ENCODE measurements around the gene CD2BP2.
"Not testable (repeated sequence)": the region's sequence is repeated elsewhere in the genome, so short reads cannot be mapped to it uniquely, and the experiment has no call there.

The CD2BP2 gene

GRCh38 chr16:30397776-30398660 lies 42.9 kb upstream of the CD2BP2 start:
- H2BK5ac ChIP-seq (ENCODE audit: low read length), result no peak overlapping the region
- no peak overlapping the region for H2BK15ac ChIP-seq (replicated peaks; ENCODE audit: low read depth)
- no CpG with 5 or more reads among the region's 42 CpGs for WGBS (ENCODE audit: extremely low coverage, insufficient coverage, low lambda C conversion rate)
- no peak overlapping the region for H3K4ac ChIP-seq (ENCODE audit: low read depth, low read length)
- no peak overlapping the region for H3K4me3 ChIP-seq (ENCODE audit: low read length)
- no peak overlapping the region for H3K23ac ChIP-seq (ENCODE audit: low read length)
- no peaks in the 10 kb centered on the region for H3K27me3 ChIP-seq (ENCODE audit: insufficient read depth, low read length, poor library complexity)
- H3K56ac ChIP-seq (ENCODE audit: low read length), result no peak overlapping the region
- no peaks in the 10 kb centered on the region for H3K36me3 ChIP-seq (ENCODE audit: control insufficient read depth, insufficient read depth, low read length)
- H3K79me2 ChIP-seq (ENCODE audit: control insufficient read depth, insufficient read depth, low read length), result peaks cover 20% of the 10 kb centered on the region
- no peak for DNase-seq
- no peak overlapping the region for H3K4me2 ChIP-seq (ENCODE audit: low read length)
- H3K27ac ChIP-seq (ENCODE audit: low read depth, low read length), result no peak overlapping the region
- H3K4me1 ChIP-seq (ENCODE audit: control insufficient read depth, low read depth, low read length), result no peaks in the 10 kb centered on the region
- no peak overlapping the region for H4K5ac ChIP-seq (ENCODE audit: low read length)
- H2AK5ac ChIP-seq (ENCODE audit: low read length), result no peak overlapping the region
- H3K9ac ChIP-seq (ENCODE audit: low read length), result no peak overlapping the region
- H3K79me1 ChIP-seq (ENCODE audit: low read length), result peaks cover 7% of the 10 kb centered on the region
- H2BK120ac ChIP-seq (ENCODE audit: low read depth, low read length), result no peak overlapping the region
- no peak overlapping the region for H4K8ac ChIP-seq (ENCODE audit: low read depth, low read length)
- H3K18ac ChIP-seq (ENCODE audit: low read length), result no peak overlapping the region

- Histone ChIP-seq H2BK5ac (ENCODE audit: low read length) (no peak overlapping the region), H4K8ac (ENCODE audit: low read depth, low read length) (no peak overlapping the region), H3K18ac (ENCODE audit: low read length) (no peak overlapping the region), H3K23ac (ENCODE audit: low read length) (no peak overlapping the region), H3K9ac (ENCODE audit: low read length) (no peak overlapping the region), H3K56ac (ENCODE audit: low read length) (no peak overlapping the region), H4K5ac (ENCODE audit: low read length) (no peak overlapping the region), H3K27me3 (ENCODE audit: insufficient read depth, low read length, poor library complexity) (no peaks in the 10 kb centered on the region), H3K79me2 (ENCODE audit: control insufficient read depth, insufficient read depth, low read length) (peaks cover 20% of the 10 kb centered on the region), H3K4ac (ENCODE audit: low read depth, low read length) (no peak overlapping the region), H2BK15ac (replicated peaks; ENCODE audit: low read depth) (no peak overlapping the region), H3K27ac (ENCODE audit: low read depth, low read length) (no peak overlapping the region), H3K4me1 (ENCODE audit: control insufficient read depth, low read depth, low read length) (no peaks in the 10 kb centered on the region), H3K4me2 (ENCODE audit: low read length) (no peak overlapping the region), H3K4me3 (ENCODE audit: low read length) (no peak overlapping the region), H3K36me3 (ENCODE audit: control insufficient read depth, insufficient read depth, low read length) (no peaks in the 10 kb centered on the region), H3K79me1 (ENCODE audit: low read length) (peaks cover 7% of the 10 kb centered on the region), H2BK120ac (ENCODE audit: low read depth, low read length) (no peak overlapping the region), H2AK5ac (ENCODE audit: low read length) (no peak overlapping the region)
- DNase-seq, result no peak
- WGBS (ENCODE audit: extremely low coverage, insufficient coverage, low lambda C conversion rate), result no CpG with 5 or more reads among the region's 4 CpGs
Observed at GRCh38 chr16:30397056-30397455, 41.9 kb upstream of the CD2BP2 start.

- H2BK15ac ChIP-seq (replicated peaks; ENCODE audit: low read depth); H3K27me3 ChIP-seq (ENCODE audit: insufficient read depth, low read length, poor library complexity); H3K27ac ChIP-seq (ENCODE audit: low read depth, low read length); H3K4ac ChIP-seq (ENCODE audit: low read depth, low read length); H2AK5ac ChIP-seq (ENCODE audit: low read length); H3K56ac ChIP-seq (ENCODE audit: low read length); H3K79me1 ChIP-seq (ENCODE audit: low read length); DNase-seq; H2BK120ac ChIP-seq (ENCODE audit: low read depth, low read length); H2BK5ac ChIP-seq (ENCODE audit: low read length); H3K23ac ChIP-seq (ENCODE audit: low read length); H3K4me2 ChIP-seq (ENCODE audit: low read length); H4K5ac ChIP-seq (ENCODE audit: low read length); H3K36me3 ChIP-seq (ENCODE audit: control insufficient read depth, insufficient read depth, low read length); H4K8ac ChIP-seq (ENCODE audit: low read depth, low read length); H3K4me3 ChIP-seq (ENCODE audit: low read length); H3K4me1 ChIP-seq (ENCODE audit: control insufficient read depth, low read depth, low read length); H3K18ac ChIP-seq (ENCODE audit: low read length); H3K9ac ChIP-seq (ENCODE audit: low read length): not testable (repeated sequence)
- WGBS (ENCODE audit: extremely low coverage, insufficient coverage, low lambda C conversion rate), result no CpG with 5 or more reads among the region's 4 CpGs
- H3K79me2 ChIP-seq (ENCODE audit: control insufficient read depth, insufficient read depth, low read length), result peaks cover 20% of the 10 kb centered on the region
Observed at GRCh38 chr16:30396627-30397026, 41.5 kb upstream of the CD2BP2 start.

GRCh38 chr16:30395992-30396585 lies 41.0 kb upstream of the CD2BP2 start:
- DNase-seq, result no peak
- Histone ChIP-seq H3K4me1 (ENCODE audit: control insufficient read depth, low read depth, low read length) (no peaks in the 10 kb centered on the region), H3K79me1 (ENCODE audit: low read length) (peaks cover 7% of the 10 kb centered on the region), H3K27me3 (ENCODE audit: insufficient read depth, low read length, poor library complexity) (no peaks in the 10 kb centered on the region), H3K4me3 (ENCODE audit: low read length) (peak overlapping the region; percentile 81), H2BK15ac (replicated peaks; ENCODE audit: low read depth) (no peak overlapping the region), H3K23ac (ENCODE audit: low read length) (no peak overlapping the region), H3K18ac (ENCODE audit: low read length) (peak overlapping the region; percentile 85), H3K4ac (ENCODE audit: low read depth, low read length) (peak overlapping the region; percentile 84), H3K9ac (ENCODE audit: low read length) (peak overlapping the region; percentile 96), H3K4me2 (ENCODE audit: low read length) (peak overlapping the region; percentile 60), H3K27ac (ENCODE audit: low read depth, low read length) (peak overlapping the region; percentile 98), H3K36me3 (ENCODE audit: control insufficient read depth, insufficient read depth, low read length) (no peaks in the 10 kb centered on the region), H2AK5ac (ENCODE audit: low read length) (no peak overlapping the region), H4K8ac (ENCODE audit: low read depth, low read length) (no peak overlapping the region), H4K5ac (ENCODE audit: low read length) (no peak overlapping the region), H2BK120ac (ENCODE audit: low read depth, low read length) (no peak overlapping the region), H2BK5ac (ENCODE audit: low read length) (no peak overlapping the region), H3K56ac (ENCODE audit: low read length) (peak overlapping the region; percentile 96), H3K79me2 (ENCODE audit: control insufficient read depth, insufficient read depth, low read length) (peaks cover 20% of the 10 kb centered on the region)
- no CpG with 5 or more reads among the region's 13 CpGs for WGBS (ENCODE audit: extremely low coverage, insufficient coverage, low lambda C conversion rate)

- Histone ChIP-seq H3K79me2 (ENCODE audit: control insufficient read depth, insufficient read depth, low read length) (peaks cover 20% of the 10 kb centered on the region), H3K27ac (ENCODE audit: low read depth, low read length) (peak within 1 kb of the TSS; percentile 98), H2BK5ac (ENCODE audit: low read length) (peak within 1 kb of the TSS; percentile 87), H3K27me3 (ENCODE audit: insufficient read depth, low read length, poor library complexity) (no peaks in the 10 kb centered on the region), H3K4ac (ENCODE audit: low read depth, low read length) (peak within 1 kb of the TSS; percentile 84), H3K4me1 (ENCODE audit: control insufficient read depth, low read depth, low read length) (no peaks in the 10 kb centered on the region), H3K9ac (ENCODE audit: low read length) (peak within 1 kb of the TSS; percentile 96), H3K79me1 (ENCODE audit: low read length) (peaks cover 7% of the 10 kb centered on the region), H3K36me3 (ENCODE audit: control insufficient read depth, insufficient read depth, low read length) (no peaks in the 10 kb centered on the region), H3K4me3 (ENCODE audit: low read length) (peak within 1 kb of the TSS; percentile 81), H4K5ac (ENCODE audit: low read length) (peak within 1 kb of the TSS; percentile 17), H3K56ac (ENCODE audit: low read length) (peak within 1 kb of the TSS; percentile 96), H3K18ac (ENCODE audit: low read length) (peak within 1 kb of the TSS; percentile 85), H3K23ac (ENCODE audit: low read length) (peak within 1 kb of the TSS; percentile 32), H3K4me2 (ENCODE audit: low read length) (peak within 1 kb of the TSS; percentile 87), H4K8ac (ENCODE audit: low read depth, low read length) (peak within 1 kb of the TSS; percentile 91), H2BK15ac (replicated peaks; ENCODE audit: low read depth) (no peak within 1 kb of the TSS), H2BK120ac (ENCODE audit: low read depth, low read length) (peak within 1 kb of the TSS; percentile 40), H2AK5ac (ENCODE audit: low read length) (peak within 1 kb of the TSS; percentile 62)
- no CpG with 5 or more reads among the region's 103 CpGs for WGBS (ENCODE audit: extremely low coverage, insufficient coverage, low lambda C conversion rate)
- peak; percentile 92 for DNase-seq
Observed at GRCh38 chr16:30395155-30395991, 40.3 kb upstream of the CD2BP2 start, which contains the start of gene ZNF48. TSS of gene ZNF48 (plus strand) at chr16:30395420. CDS start at chr16:30395795, 375 bp downstream.

Data from mesendoderm (in vitro differentiated cells).